Endothelial cell of umbilical vein (primary cell): ENCODE results near the gene NR3C1. TPM values are rescaled to one million over a fixed set of nuclear protein-coding genes. Genes with fewer than 3 reads are reported as not detected.

Experiments used
- BruUV-seq: library from RNA; stranded (reverse); fragments of 400-500 nt; replicated peaks from 2 replicates; lab custom pipeline; 2021; lab: Mats Ljungman, UMichigan
- CTCF ChIA-PET: fragments of 300-600, 350-600 bp; sonication (Branson Sonifier 250); formaldehyde crosslinking; loops from one replicate; lab custom pipeline; 2021; ENCODE audit warnings: antibody characterized with exemption, inconsistent platforms; lab: Charles Lee
- POLR2A ChIA-PET: fragments of 300-600, 350-600 bp; sonication (Branson Sonifier 250); formaldehyde crosslinking; loops from one replicate; lab custom pipeline; 2021; ENCODE audit warnings: antibody characterized with exemption, inconsistent platforms; lab: Charles Lee
- DNase-seq: peaks from one replicate; pipeline ENCODE4 v3.0.0-alpha.2; 2011; ENCODE audit warnings: low read depth, low spot score
- FAIRE-seq: peaks from 2 replicates; lab custom pipeline; 2011; peaks lifted over from hg19 to GRCh38; lab: Jason Lieb, UNC
- H2AFZ ChIP-seq: 2 replicates; pipeline ENCODE4 v1.6.0; 2012; ENCODE audit warnings: low read depth, low read length, control low read depth, inconsistent platforms
- H3K27ac ChIP-seq: 2 replicates; pipeline ENCODE4 v1.5.1; 2011; ENCODE audit warnings: low read depth, mild to moderate bottlenecking, control low read depth, low read length, moderate library complexity; ENCODE audit not compliant: insufficient read depth
- H3K27me3 ChIP-seq, 2 experiments: 2 replicates each; pipeline versions ENCODE4 v1.6.0 to v1.6.1; 2011; ENCODE audit warnings: low read length in 2 of 2, mixed read lengths in 1 of 2; ENCODE audit not compliant: control insufficient read depth in 2 of 2, insufficient read depth in 2 of 2
- H3K36me3 ChIP-seq, 2 experiments: 2 replicates in 1 of 2; 3 replicates in 1 of 2; pipeline ENCODE4 v1.5.1; 2011; ENCODE audit warnings: low read length in 2 of 2, mild to moderate bottlenecking in 1 of 2, moderate library complexity in 1 of 2; ENCODE audit not compliant: control insufficient read depth in 2 of 2, insufficient read depth in 2 of 2; ENCODE audit errors: extremely low read depth in 1 of 2
- H3K4me1 ChIP-seq: 3 replicates; pipeline ENCODE4 v1.5.1; 2011; ENCODE audit warnings: mild to moderate bottlenecking, low read length; ENCODE audit not compliant: control insufficient read depth, insufficient read depth; ENCODE audit errors: extremely low read depth
- H3K4me2 ChIP-seq: 2 replicates; pipeline ENCODE4 v1.6.1; 2011; ENCODE audit warnings: low read length, control low read depth, mixed read lengths; ENCODE audit not compliant: insufficient read depth
- H3K4me3 ChIP-seq, 3 experiments: fragments of 200-600 bp in 1 of 3; sonication (generic), shearing (Covaris generic) in 1 of 3; replicated peaks in 1 of 3; 2 replicates each; pipeline ENCODE4 v1.5.1; 2011 to 2016; ENCODE audit warnings: control low read depth in 3 of 3, low read length in 3 of 3, mild to moderate bottlenecking in 2 of 3, inconsistent platforms in 1 of 3, low read depth in 1 of 3, moderate library complexity in 1 of 3; ENCODE audit not compliant: insufficient read depth in 1 of 3
- H3K79me2 ChIP-seq: 2 replicates; pipeline ENCODE4 v1.6.0; 2012; ENCODE audit warnings: low read length, inconsistent platforms; ENCODE audit not compliant: control insufficient read depth, insufficient read depth
- H3K9ac ChIP-seq: replicated peaks from 2 replicates; pipeline ENCODE3; 2011; ENCODE audit warnings: low read length, control low read depth; ENCODE audit not compliant: insufficient read depth; ENCODE audit errors: extremely low read depth
- H3K9me1 ChIP-seq: replicated peaks from 3 replicates; pipeline ENCODE4 v1.6.0; 2011; ENCODE audit warnings: mild to moderate bottlenecking, low read length; ENCODE audit not compliant: control insufficient read depth, insufficient read depth; ENCODE audit errors: extremely low read depth
- H3K9me3 ChIP-seq: replicated peaks from 2 replicates; pipeline ENCODE4 v1.5.1; 2012; ENCODE audit warnings: low read length, inconsistent platforms; ENCODE audit not compliant: control insufficient read depth, insufficient read depth
- H4K20me1 ChIP-seq: replicated peaks from 2 replicates; pipeline ENCODE3; 2011; ENCODE audit warnings: mild to moderate bottlenecking, low read length; ENCODE audit not compliant: control insufficient read depth, insufficient read depth; ENCODE audit errors: extremely low read depth
- FOS ChIP-seq: IDR thresholded peaks from 2 replicates; pipeline ENCODE4 v1.6.1; 2011; ENCODE audit warnings: mild to moderate bottlenecking, low read length, moderate library complexity, borderline replicate concordance; ENCODE audit not compliant: insufficient read depth
- JUN ChIP-seq: IDR thresholded peaks from 2 replicates; pipeline ENCODE4 v1.6.1; 2011; ENCODE audit warnings: borderline replicate concordance, low read depth; ENCODE audit not compliant: insufficient read length, insufficient read depth
- MAX ChIP-seq: IDR thresholded peaks from 2 replicates; pipeline ENCODE4 v1.6.1; 2011; ENCODE audit not compliant: insufficient read depth, insufficient read length
- MYC ChIP-seq: IDR thresholded peaks from one replicate; pipeline ENCODE4 v1.6.1; 2011; ENCODE audit warnings: mild to moderate bottlenecking, low read depth, low read length
- dilution Hi-C: fragments of 300-500 bp; cut with MboI; formaldehyde crosslinking; loops from one replicate; pipeline ENCODE4 v1.15.0; 2019; ENCODE audit warnings: low sequenced_read_pairs; ENCODE audit not compliant: extremely low pct_ligation_motif_present
- intact Hi-C: fragments of 100-400 bp; cut with micrococcal nuclease; formaldehyde crosslinking; loops from one replicate; pipeline ENCODE4 v1.10.0; 2022
- polyA plus RNA-seq, 4 experiments: library from polyadenylated mRNA; depleted of rRNA in 3 of 4; stranded (reverse) in 3 of 4; unstranded in 1 of 4; fragments of >200 nt; gene quantifications; 2 replicates each; pipeline versions ENCODE4 v1.2.1 to v1.2.3, GENCODE V29; 2011 to 2012; ENCODE audit warnings: missing spikeins in 1 of 4
- total RNA-seq: library from RNA; stranded (reverse); gene quantifications from 2 replicates; pipeline ENCODE4 v1.2.3, GENCODE V29; 2021

NR3C1 gene
- total and polyA plus RNA-seq, 2 donors (not counting 3 experiments of a cell fraction or from before 2014, with no cell fraction given) = 4.1 to 17.0 TPM

GRCh38 chr5:143341807-143342570, 61.5 kb downstream of the NR3C1 start:
- H3K9me3 ChIP-seq = no peaks in the 10 kb centered on the region
- no peak for TF ChIP-seq MYC
- TF ChIP-seq FOS = peak; percentile 11
- dilution Hi-C loops (no loop called here), intact Hi-C loops (no loop called here)
- H3K36me3 ChIP-seq = no peaks in the 10 kb centered on the region
- BruUV-seq = no TSS peak
- no peak overlapping the region for H3K4me3 ChIP-seq
- H3K27ac ChIP-seq = no peak overlapping the region
- peaks cover 6% of the 10 kb centered on the region for H3K4me1 ChIP-seq
- H2AFZ ChIP-seq = no peak overlapping the region
- peaks cover 12% of the 10 kb centered on the region for H3K79me2 ChIP-seq
- ChIA-PET POLR2A (no interaction called here), CTCF (no interaction called here)
- H3K9ac ChIP-seq = no peak overlapping the region
- no peak overlapping the region for H3K4me2 ChIP-seq
- H3K9me1 ChIP-seq = no peaks in the 10 kb centered on the region
- DNase-seq = no peak
- no peaks in the 10 kb centered on the region for H4K20me1 ChIP-seq
- H3K27me3 ChIP-seq = no peaks in the 10 kb centered on the region
- FAIRE-seq = no peak

GRCh38 chr5:143340891-143341685, 62.4 kb downstream of the NR3C1 start:
- H3K27me3 ChIP-seq = no peaks in the 10 kb centered on the region
- H3K9me3 ChIP-seq = no peaks in the 10 kb centered on the region
- H3K9me1 ChIP-seq = no peaks in the 10 kb centered on the region
- H2AFZ ChIP-seq = no peak overlapping the region
- H3K27ac ChIP-seq = no peak overlapping the region
- peaks cover 6% of the 10 kb centered on the region for H3K4me1 ChIP-seq
- peaks cover 12% of the 10 kb centered on the region for H3K79me2 ChIP-seq
- no peaks in the 10 kb centered on the region for H4K20me1 ChIP-seq
- H3K4me3 ChIP-seq = no peak overlapping the region
- dilution Hi-C loops = no loop called here
- H3K9ac ChIP-seq = no peak overlapping the region
- intact Hi-C loops = no loop called here
- peak overlapping the region; percentile 47 for H3K4me2 ChIP-seq
- DNase-seq = peak; percentile 65
- FAIRE-seq = no peak
- TF ChIP-seq MAX = no peak
- no peak for TF ChIP-seq FOS
- no peak for TF ChIP-seq JUN
- no peak for TF ChIP-seq MYC
- no TSS peak for BruUV-seq
- POLR2A ChIA-PET = no interaction called here
- CTCF ChIA-PET = interaction anchor here (1.0 to 1.5 kb wide), 2 partner anchors 13 to 24 kb away, joined by 3 read pairs; no protein-coding TSS in a partner anchor
- no peaks in the 10 kb centered on the region for H3K36me3 ChIP-seq
